ENCODE results near the gene DDR2.

GRCh38 chr1:162736633-162737067, 104.4 kb downstream of the DDR2 start:
- TF ChIP-seq, protein P1, sequence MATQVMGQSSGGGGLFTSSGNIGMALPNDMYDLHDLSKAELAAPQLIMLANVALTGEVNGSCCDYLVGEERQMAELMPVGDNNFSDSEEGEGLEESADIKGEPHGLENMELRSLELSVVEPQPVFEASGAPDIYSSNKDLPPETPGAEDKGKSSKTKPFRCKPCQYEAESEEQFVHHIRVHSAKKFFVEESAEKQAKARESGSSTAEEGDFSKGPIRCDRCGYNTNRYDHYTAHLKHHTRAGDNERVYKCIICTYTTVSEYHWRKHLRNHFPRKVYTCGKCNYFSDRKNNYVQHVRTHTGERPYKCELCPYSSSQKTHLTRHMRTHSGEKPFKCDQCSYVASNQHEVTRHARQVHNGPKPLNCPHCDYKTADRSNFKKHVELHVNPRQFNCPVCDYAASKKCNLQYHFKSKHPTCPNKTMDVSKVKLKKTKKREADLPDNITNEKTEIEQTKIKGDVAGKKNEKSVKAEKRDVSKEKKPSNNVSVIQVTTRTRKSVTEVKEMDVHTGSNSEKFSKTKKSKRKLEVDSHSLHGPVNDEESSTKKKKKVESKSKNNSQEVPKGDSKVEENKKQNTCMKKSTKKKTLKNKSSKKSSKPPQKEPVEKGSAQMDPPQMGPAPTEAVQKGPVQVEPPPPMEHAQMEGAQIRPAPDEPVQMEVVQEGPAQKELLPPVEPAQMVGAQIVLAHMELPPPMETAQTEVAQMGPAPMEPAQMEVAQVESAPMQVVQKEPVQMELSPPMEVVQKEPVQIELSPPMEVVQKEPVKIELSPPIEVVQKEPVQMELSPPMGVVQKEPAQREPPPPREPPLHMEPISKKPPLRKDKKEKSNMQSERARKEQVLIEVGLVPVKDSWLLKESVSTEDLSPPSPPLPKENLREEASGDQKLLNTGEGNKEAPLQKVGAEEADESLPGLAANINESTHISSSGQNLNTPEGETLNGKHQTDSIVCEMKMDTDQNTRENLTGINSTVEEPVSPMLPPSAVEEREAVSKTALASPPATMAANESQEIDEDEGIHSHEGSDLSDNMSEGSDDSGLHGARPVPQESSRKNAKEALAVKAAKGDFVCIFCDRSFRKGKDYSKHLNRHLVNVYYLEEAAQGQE (IDR thresholded peaks at IDR 0.05; ENCODE audit: insufficient read depth in 1 of 2, low read depth in 2 of 2, low read length in 1 of 2): no peak
- TF ChIP-seq CTCF (IDR thresholded peaks at IDR 0.05): no peak
- TF ChIP-seq SIN3A (IDR thresholded peaks at IDR 0.05; ENCODE audit: borderline replicate concordance, insufficient read depth, low read depth, low read length): no peak
- no peak for TF ChIP-seq POLR2AphosphoS5 (IDR thresholded peaks at IDR 0.05; ENCODE audit: low read depth, low read length)
- TF ChIP-seq TCF7L2 (IDR thresholded peaks at IDR 0.05; ENCODE audit: low read depth, low read length): no peak
